Effector CD8-positive, alpha-beta T cell (primary cell): ENCODE results near the gene GBP3.
"Not testable (repeated sequence)": the region's sequence is repeated elsewhere in the genome, so short reads cannot be mapped to it uniquely, and the experiment has no call there.

Experiments
- DNase-seq: peaks from one replicate; lab custom pipeline; 2025; lab: John Stamatoyannopoulos, UW
- total RNA-seq, 4 experiments: gene quantifications; one replicate each; lab custom pipeline; 2026; lab: John Stamatoyannopoulos, UW

GBP3 gene
- 64.6 to 138 (median 86.6) reads per million in 4 experiments for total RNA-seq

GRCh38 chr1:89022167-89022959 is at the start of gene GBP3:
Gene GBP3 (minus strand): TSS chr1:89022866. CDS start chr1:89020721, 2,145 bp downstream.
- no peak for DNase-seq

DNA sequence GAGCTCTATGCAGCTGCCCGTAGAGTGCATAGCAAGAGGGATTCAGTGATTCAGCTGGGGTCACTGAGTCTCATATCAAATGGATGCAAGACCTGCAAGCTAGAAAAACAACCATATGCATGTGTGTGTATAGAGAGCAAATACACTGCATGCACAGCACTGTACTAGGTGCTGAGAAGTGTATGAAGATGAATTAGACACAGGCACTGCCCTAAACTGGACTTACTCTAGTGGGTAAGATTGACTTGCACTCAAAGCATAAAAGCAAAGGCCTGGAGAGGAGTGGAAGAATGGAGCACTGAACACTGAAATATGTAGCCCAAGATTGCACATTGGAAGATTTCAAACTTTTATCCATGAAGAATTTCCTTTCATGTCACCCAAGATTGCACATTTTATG is 47.8 kb upstream of the GBP3 start:
- no peak for DNase-seq

GRCh38 chr1:89069951-89070350 is 47.3 kb upstream of the GBP3 start:
- no peak for DNase-seq

DNA sequence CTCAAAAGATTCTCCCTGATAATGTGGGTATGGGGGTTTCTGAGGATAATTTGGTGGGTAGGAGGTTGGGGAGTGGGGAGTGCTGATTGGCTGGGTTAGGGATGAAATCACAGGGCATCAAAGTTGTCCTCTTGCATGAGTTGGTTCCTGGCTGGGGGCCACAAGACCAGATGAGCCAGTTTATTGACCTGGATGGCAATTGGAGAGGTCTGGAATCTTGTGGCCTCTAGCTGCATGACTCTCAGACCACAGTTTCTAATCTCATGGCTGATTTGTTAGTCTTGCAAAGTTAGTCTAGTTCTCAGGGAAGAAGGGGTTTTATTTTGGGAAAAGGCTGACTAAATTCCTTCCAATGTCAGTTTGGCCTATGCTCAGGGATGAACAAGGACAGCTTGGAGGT is 45.6 kb upstream of the GBP3 start:
- no peak for DNase-seq

- DNase-seq: no peak
These were observed 42.6 kb upstream of the GBP3 start, which contains the start of gene GBP1 for GRCh38 chr1:89065079-89065868. Gene GBP1 (minus strand): TSS chr1:89065208. CDS start chr1:89063234, 1,974 bp downstream.

DNA sequence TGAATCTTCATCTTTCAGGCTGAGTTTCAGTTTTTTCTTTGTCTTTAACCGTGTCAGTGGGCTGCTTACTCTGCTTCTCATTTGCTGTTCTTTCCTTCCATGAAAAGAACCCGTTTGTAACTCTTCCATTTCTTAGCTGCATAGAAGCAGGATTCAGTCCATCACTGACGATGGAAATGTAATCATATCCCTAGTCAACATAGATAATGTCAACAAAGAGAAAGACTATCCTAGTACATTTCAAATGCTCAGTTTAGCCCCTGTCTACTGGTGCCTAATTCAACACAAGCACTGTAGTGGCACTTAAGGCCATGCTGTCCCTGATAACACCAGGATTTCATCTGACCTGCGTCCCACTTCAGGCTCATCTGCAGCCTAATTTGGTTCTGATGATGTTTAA is 42.0 kb upstream of the GBP3 start:
- DNase-seq: no peak

- no peak for DNase-seq
These were observed 40.4 kb upstream of the GBP3 start for GRCh38 chr1:89063094-89063493.

- no peak for DNase-seq
These were observed 37.4 kb upstream of the GBP3 start for GRCh38 chr1:89060091-89060490.

DNA sequence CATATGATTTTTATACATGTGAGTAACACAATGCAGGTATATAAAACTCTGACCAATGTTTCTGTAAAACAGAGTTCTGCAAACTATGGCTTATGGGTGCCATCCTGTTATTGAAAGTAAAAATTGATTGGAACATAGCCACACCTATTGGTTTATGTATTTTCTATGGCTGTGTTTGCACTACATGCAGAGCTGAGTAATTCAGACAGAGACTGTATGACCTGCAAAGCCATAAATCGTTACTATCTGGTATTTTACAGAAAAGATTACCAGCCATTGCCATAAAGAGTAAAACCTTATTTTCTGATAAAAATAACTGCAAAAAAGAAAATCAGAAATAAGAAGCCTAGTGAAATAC is 29.3 kb upstream of the GBP3 start:
- no peak for DNase-seq

- no peak for DNase-seq
These were observed 28.8 kb upstream of the GBP3 start for GRCh38 chr1:89051300-89051954.

- DNase-seq: no peak
These were observed 28.0 kb upstream of the GBP3 start for GRCh38 chr1:89050649-89051033.

GRCh38 chr1:89049901-89050648 is 27.4 kb upstream of the GBP3 start:
- DNase-seq: not testable (repeated sequence)

GRCh38 chr1:89049187-89049586 is 26.5 kb upstream of the GBP3 start:
- DNase-seq: not testable (repeated sequence)

DNA sequence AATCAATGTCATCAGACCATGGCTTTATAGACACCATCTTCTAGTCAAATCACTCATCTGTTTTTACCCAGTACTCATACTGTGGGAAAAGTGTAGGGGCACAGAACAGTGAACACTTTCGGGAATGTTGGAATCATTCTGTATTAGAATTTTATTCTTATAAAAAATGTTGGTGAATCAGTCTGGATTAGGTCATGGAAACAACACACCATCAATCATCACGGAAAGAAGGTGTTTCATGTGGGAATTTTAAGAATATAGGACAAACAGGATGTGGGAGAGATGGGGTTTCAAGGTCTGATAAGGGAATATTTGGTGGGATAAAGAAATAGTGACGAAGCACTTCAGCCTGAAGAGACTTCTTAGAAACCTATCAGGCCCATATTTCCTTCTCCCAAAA is 25.1 kb upstream of the GBP3 start:
- DNase-seq: no peak

DNA sequence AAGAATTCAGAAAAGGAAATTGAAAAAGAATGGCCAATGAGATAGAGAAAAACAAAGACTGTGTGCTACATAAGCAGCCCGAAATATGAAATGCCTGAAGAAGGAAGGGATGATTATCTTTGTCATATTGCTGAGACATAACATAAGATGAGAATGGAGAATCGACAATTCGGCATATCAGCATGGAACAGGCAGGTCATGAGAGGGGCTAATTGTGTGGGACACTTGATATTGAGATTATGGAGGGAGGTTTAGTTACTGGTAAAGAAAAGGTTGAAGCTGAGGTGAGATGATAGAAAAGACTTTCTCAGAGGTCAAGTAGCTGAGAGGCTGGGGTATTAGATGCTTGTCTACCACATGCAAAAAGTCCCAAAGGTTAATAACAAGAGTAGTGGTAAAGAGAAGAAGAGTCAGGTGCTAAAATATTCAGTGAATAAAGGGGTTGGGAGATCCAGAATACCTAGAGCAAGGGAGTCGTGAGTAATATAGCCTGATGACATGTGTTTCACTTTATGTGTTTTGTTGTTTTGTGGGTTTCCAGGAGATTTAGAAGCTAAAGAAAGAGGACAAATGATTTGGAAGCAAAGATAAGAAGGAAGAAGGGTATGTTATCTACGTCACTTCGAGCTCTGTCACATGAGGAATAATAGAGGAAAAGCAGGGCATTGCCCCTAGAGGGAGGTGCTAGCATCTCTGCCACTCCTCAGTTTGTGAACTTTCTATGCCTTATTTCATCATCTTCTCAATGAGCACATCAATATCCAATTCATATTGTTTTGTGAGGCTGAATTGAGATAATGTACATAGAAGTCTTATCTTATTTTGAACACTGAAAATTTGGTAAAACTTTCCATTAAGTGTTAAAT is 23.9 kb upstream of the GBP3 start:
- DNase-seq: not testable (repeated sequence)

GRCh38 chr1:89044970-89045721 is 22.5 kb upstream of the GBP3 start:
- no peak for DNase-seq

DNA sequence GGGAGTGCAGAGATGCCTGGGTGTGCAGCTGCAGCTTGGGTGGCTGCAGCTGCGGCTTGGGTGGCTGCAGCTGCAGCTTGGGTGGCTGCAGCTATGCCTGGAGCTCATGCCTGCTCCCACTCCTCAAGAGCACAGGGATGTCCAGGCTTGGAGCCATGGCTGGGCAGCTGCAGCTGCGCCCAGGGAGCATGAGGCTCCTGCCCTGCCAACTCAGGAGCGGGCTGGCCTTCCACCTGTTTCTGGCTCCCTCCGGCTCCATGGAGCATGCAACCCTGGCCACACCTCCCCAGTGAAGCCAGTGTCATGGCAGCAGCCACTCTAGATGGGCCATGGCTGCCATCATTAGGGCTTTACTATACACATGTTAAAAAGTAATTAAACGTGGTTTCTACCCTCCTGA is 21.3 kb upstream of the GBP3 start:
- DNase-seq: no peak

- DNase-seq: no peak
These were observed 19.8 kb upstream of the GBP3 start for GRCh38 chr1:89042491-89042890.

DNA sequence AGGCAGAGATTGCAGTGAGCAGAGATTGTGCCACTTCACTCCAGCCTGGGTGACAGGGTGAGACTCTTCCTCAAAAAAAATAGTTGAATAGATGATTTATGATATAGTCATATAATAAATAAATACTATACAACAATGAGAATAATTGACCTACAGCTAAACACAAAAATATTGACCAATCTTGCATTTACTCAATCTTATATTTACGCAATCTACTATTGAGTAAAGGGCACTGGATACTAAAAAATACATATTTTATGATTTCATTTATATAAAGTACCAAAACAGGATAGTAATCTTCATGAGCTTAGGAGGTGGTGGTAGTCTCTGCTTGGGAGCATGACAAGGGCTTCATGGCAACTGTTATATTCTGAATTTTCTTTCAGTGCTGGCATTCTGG is 19.1 kb upstream of the GBP3 start:
- no peak for DNase-seq

GRCh38 chr1:89041119-89041641 is 18.5 kb upstream of the GBP3 start:
- no peak for DNase-seq
